ENCODE results near the gene TDRD12. TPM values are rescaled to one million over a fixed set of nuclear protein-coding genes. Genes with fewer than 3 reads are reported as not detected.

TDRD12 gene
- total and polyA plus RNA-seq, 4 donors: under 0.01 to 0.23 (median 0.02) TPM; not detected in 1

GRCh38 chr19:32865326-32865725 lies 145.8 kb downstream of the TDRD12 start:
- H3K9ac ChIP-seq (ENCODE audit: low read depth in 1 of 2, low read length in 2 of 2): no peak overlapping the region
- H3K36me3 ChIP-seq (ENCODE audit: control insufficient read depth in 4 of 4, insufficient read depth in 3 of 4, low read depth in 1 of 4, low read length in 3 of 4): peaks cover 3 to 17% (median 11%) of the 10 kb centered on the region in 4 donors
- no peak overlapping the region for H3K4me3 ChIP-seq (ENCODE audit: low read depth in 1 of 3, low read length in 3 of 3)
- no peak for TF ChIP-seq GABPA (IDR thresholded peaks at IDR 0.05 in 1 of 2, conservative IDR thresholded peaks at IDR 0.05 in 1 of 2)
- TF ChIP-seq MAX (IDR thresholded peaks at IDR 0.05): no peak
- TF ChIP-seq SP1 (IDR thresholded peaks at IDR 0.05): no peak
- no peak for TF ChIP-seq YY1 (IDR thresholded peaks at IDR 0.05)
- no peak for TF ChIP-seq RAD21 (IDR thresholded peaks at IDR 0.05)
- TF ChIP-seq, protein P1, sequence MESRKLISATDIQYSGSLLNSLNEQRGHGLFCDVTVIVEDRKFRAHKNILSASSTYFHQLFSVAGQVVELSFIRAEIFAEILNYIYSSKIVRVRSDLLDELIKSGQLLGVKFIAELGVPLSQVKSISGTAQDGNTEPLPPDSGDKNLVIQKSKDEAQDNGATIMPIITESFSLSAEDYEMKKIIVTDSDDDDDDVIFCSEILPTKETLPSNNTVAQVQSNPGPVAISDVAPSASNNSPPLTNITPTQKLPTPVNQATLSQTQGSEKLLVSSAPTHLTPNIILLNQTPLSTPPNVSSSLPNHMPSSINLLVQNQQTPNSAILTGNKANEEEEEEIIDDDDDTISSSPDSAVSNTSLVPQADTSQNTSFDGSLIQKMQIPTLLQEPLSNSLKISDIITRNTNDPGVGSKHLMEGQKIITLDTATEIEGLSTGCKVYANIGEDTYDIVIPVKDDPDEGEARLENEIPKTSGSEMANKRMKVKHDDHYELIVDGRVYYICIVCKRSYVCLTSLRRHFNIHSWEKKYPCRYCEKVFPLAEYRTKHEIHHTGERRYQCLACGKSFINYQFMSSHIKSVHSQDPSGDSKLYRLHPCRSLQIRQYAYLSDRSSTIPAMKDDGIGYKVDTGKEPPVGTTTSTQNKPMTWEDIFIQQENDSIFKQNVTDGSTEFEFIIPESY (IDR thresholded peaks at IDR 0.05): no peak
- no peak for TF ChIP-seq HNF4G (IDR thresholded peaks at IDR 0.05)
- TF ChIP-seq HNF4A (conservative IDR thresholded peaks at IDR 0.05): no peak
- TF ChIP-seq NR2F2 (IDR thresholded peaks at IDR 0.05): no peak
- TF ChIP-seq FOXA2 (IDR thresholded peaks at IDR 0.05): no peak
- no peak for TF ChIP-seq ATF3 (IDR thresholded peaks at IDR 0.05)
- TF ChIP-seq, protein P2, sequence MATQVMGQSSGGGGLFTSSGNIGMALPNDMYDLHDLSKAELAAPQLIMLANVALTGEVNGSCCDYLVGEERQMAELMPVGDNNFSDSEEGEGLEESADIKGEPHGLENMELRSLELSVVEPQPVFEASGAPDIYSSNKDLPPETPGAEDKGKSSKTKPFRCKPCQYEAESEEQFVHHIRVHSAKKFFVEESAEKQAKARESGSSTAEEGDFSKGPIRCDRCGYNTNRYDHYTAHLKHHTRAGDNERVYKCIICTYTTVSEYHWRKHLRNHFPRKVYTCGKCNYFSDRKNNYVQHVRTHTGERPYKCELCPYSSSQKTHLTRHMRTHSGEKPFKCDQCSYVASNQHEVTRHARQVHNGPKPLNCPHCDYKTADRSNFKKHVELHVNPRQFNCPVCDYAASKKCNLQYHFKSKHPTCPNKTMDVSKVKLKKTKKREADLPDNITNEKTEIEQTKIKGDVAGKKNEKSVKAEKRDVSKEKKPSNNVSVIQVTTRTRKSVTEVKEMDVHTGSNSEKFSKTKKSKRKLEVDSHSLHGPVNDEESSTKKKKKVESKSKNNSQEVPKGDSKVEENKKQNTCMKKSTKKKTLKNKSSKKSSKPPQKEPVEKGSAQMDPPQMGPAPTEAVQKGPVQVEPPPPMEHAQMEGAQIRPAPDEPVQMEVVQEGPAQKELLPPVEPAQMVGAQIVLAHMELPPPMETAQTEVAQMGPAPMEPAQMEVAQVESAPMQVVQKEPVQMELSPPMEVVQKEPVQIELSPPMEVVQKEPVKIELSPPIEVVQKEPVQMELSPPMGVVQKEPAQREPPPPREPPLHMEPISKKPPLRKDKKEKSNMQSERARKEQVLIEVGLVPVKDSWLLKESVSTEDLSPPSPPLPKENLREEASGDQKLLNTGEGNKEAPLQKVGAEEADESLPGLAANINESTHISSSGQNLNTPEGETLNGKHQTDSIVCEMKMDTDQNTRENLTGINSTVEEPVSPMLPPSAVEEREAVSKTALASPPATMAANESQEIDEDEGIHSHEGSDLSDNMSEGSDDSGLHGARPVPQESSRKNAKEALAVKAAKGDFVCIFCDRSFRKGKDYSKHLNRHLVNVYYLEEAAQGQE (IDR thresholded peaks at IDR 0.05): no peak
- no peak for TF ChIP-seq TAF1 (conservative IDR thresholded peaks at IDR 0.05)
- no peak for TF ChIP-seq RXRA (IDR thresholded peaks at IDR 0.05)
- TF ChIP-seq, protein P3, sequence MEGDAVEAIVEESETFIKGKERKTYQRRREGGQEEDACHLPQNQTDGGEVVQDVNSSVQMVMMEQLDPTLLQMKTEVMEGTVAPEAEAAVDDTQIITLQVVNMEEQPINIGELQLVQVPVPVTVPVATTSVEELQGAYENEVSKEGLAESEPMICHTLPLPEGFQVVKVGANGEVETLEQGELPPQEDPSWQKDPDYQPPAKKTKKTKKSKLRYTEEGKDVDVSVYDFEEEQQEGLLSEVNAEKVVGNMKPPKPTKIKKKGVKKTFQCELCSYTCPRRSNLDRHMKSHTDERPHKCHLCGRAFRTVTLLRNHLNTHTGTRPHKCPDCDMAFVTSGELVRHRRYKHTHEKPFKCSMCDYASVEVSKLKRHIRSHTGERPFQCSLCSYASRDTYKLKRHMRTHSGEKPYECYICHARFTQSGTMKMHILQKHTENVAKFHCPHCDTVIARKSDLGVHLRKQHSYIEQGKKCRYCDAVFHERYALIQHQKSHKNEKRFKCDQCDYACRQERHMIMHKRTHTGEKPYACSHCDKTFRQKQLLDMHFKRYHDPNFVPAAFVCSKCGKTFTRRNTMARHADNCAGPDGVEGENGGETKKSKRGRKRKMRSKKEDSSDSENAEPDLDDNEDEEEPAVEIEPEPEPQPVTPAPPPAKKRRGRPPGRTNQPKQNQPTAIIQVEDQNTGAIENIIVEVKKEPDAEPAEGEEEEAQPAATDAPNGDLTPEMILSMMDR (IDR thresholded peaks at IDR 0.05; ENCODE audit: low read depth, low read length, missing input control): no peak
- TF ChIP-seq JUND (IDR thresholded peaks at IDR 0.05): no peak
- no peak for TF ChIP-seq EGR1 (IDR thresholded peaks at IDR 0.05; ENCODE audit: low read depth in 2 of 2)
- TF ChIP-seq FOXA1 (IDR thresholded peaks at IDR 0.05): no peak
- no peak for DNase-seq (ENCODE audit: low spot score)
- H3K27ac ChIP-seq (ENCODE audit: low read depth in 1 of 2, low read length in 2 of 2): no peak overlapping the region
- H3K27me3 ChIP-seq (ENCODE audit: control insufficient read depth in 4 of 4, insufficient read depth in 4 of 4, low read length in 3 of 4): no peaks in the 10 kb centered on the region
- H3K4me1 ChIP-seq (ENCODE audit: control insufficient read depth in 4 of 4, insufficient read depth in 4 of 4, low read length in 3 of 4): peaks cover 2 to 14% (median 6%) of the 10 kb centered on the region in 4 donors
- no peaks in the 10 kb centered on the region for H3K9me3 ChIP-seq (ENCODE audit: control insufficient read depth in 4 of 4, low read length in 3 of 4)
- 93% methylated on average over 6 of the region's 6 CpGs for WGBS

Data from liver (tissue), 9 donors.